Measurements from ENCODE around the gene SH3BP5L. TPM values are rescaled to one million over a fixed set of nuclear protein-coding genes. Genes with fewer than 3 reads are reported as not detected.

The SH3BP5L gene
- total and polyA plus RNA-seq, 2 of the 13 experiments (the other 11 are each of a cell fraction or from before 2014, with no cell fraction given) = 10.3 to 14.9 TPM

DNA sequence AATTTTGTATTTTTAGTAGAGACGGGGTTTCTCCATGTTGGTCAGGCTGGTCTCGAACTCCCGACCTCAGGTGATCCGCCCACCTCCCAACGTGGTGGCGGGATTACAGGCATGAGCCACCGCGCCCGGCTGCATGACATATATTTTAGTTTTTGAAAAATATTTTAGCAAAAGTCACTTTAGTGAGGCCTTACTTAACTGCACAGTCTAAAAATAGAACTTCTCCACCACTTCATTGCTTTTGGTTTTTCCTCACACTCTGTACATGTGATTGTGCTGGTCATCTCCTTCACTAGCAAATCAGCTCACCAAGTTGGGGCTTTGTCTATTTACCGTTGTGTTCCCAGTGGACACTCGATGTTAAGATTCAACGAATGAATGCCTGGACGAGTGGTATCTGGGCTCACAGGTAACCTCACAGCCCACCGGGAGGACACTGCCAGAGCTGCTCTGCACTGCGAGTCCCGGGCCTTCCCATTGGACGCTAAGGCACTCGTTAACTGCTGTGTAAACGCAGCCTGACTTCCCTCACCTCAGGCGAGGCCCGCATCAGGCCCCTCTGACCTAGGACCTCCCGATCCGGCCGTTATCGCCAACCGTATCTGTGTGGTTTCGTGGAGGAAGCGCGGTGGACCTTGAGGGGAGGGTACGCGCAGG is 47.2 kb upstream of the SH3BP5L start (continued):
- TF ChIP-seq, protein P1, sequence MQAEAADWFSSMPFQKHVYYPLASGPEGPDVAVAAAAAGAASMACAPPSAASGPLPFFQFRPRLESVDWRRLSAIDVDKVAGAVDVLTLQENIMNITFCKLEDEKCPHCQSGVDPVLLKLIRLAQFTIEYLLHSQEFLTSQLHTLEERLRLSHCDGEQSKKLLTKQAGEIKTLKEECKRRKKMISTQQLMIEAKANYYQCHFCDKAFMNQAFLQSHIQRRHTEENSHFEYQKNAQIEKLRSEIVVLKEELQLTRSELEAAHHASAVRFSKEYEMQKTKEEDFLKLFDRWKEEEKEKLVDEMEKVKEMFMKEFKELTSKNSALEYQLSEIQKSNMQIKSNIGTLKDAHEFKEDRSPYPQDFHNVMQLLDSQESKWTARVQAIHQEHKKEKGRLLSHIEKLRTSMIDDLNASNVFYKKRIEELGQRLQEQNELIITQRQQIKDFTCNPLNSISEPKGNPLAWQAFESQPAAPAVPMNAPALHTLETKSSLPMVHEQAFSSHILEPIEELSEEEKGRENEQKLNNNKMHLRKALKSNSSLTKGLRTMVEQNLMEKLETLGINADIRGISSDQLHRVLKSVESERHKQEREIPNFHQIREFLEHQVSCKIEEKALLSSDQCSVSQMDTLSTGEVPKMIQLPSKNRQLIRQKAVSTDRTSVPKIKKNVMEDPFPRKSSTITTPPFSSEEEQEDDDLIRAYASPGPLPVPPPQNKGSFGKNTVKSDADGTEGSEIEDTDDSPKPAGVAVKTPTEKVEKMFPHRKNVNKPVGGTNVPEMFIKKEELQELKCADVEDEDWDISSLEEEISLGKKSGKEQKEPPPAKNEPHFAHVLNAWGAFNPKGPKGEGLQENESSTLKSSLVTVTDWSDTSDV (CRISPR knock-in tag; IDR thresholded peaks at IDR 0.05) = no peak
- TF ChIP-seq NR2F1 (CRISPR knock-in tag; IDR thresholded peaks at IDR 0.05) (no peak), ELF3 (CRISPR knock-in tag; IDR thresholded peaks at IDR 0.05) (no peak), AKAP8 (CRISPR knock-in tag; IDR thresholded peaks at IDR 0.05) (no peak), NPAS2 (CRISPR knock-in tag; IDR thresholded peaks at IDR 0.05; ENCODE audit: borderline replicate concordance) (no peak), AGO2 (optimal IDR thresholded peaks at IDR 0.05; ENCODE audit: low read depth, low read length) (no peak), ZMYM3 (CRISPR knock-in tag; IDR thresholded peaks at IDR 0.05) (0 out of 2 replicates have a peak, but pooled peaks have one; percentile 26), MAFK (conservative IDR thresholded peaks at IDR 0.05 in 1 of 2, IDR thresholded peaks at IDR 0.05 in 1 of 2; ENCODE audit: low read length in 2 of 2) (no peak), FOXA1 (IDR thresholded peaks at IDR 0.05) (no peak), FOXA1 (CRISPR knock-in tag; IDR thresholded peaks at IDR 0.05) (peak; percentile 79), PHB2 (IDR thresholded peaks at IDR 0.05; ENCODE audit: partially characterized antibody) (no peak), ZNF746 (CRISPR knock-in tag; IDR thresholded peaks at IDR 0.05) (no peak), ZKSCAN5 (CRISPR knock-in tag; IDR thresholded peaks at IDR 0.05) (no peak; the same call in 1 of the 2 replicates), GPN1 (CRISPR knock-in tag; IDR thresholded peaks at IDR 0.05; ENCODE audit: borderline replicate concordance) (no peak), REXO4 (CRISPR knock-in tag; IDR thresholded peaks at IDR 0.05; ENCODE audit: borderline replicate concordance) (no peak), ZNF331 (CRISPR knock-in tag; IDR thresholded peaks at IDR 0.05) (no peak)
- TF ChIP-seq, protein P2, sequence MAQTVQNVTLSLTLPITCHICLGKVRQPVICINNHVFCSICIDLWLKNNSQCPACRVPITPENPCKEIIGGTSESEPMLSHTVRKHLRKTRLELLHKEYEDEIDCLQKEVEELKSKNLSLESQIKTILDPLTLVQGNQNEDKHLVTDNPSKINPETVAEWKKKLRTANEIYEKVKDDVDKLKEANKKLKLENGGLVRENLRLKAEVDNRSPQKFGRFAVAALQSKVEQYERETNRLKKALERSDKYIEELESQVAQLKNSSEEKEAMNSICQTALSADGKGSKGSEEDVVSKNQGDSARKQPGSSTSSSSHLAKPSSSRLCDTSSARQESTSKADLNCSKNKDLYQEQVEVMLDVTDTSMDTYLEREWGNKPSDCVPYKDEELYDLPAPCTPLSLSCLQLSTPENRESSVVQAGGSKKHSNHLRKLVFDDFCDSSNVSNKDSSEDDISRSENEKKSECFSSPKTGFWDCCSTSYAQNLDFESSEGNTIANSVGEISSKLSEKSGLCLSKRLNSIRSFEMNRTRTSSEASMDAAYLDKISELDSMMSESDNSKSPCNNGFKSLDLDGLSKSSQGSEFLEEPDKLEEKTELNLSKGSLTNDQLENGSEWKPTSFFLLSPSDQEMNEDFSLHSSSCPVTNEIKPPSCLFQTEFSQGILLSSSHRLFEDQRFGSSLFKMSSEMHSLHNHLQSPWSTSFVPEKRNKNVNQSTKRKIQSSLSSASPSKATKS (CRISPR knock-in tag; IDR thresholded peaks at IDR 0.05) = no peak
- TF ChIP-seq, protein P3, sequence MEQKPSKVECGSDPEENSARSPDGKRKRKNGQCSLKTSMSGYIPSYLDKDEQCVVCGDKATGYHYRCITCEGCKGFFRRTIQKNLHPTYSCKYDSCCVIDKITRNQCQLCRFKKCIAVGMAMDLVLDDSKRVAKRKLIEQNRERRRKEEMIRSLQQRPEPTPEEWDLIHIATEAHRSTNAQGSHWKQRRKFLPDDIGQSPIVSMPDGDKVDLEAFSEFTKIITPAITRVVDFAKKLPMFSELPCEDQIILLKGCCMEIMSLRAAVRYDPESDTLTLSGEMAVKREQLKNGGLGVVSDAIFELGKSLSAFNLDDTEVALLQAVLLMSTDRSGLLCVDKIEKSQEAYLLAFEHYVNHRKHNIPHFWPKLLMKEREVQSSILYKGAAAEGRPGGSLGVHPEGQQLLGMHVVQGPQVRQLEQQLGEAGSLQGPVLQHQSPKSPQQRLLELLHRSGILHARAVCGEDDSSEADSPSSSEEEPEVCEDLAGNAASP (CRISPR knock-in tag; IDR thresholded peaks at IDR 0.05; ENCODE audit: borderline replicate concordance) = no peak
- TF ChIP-seq, protein P4, sequence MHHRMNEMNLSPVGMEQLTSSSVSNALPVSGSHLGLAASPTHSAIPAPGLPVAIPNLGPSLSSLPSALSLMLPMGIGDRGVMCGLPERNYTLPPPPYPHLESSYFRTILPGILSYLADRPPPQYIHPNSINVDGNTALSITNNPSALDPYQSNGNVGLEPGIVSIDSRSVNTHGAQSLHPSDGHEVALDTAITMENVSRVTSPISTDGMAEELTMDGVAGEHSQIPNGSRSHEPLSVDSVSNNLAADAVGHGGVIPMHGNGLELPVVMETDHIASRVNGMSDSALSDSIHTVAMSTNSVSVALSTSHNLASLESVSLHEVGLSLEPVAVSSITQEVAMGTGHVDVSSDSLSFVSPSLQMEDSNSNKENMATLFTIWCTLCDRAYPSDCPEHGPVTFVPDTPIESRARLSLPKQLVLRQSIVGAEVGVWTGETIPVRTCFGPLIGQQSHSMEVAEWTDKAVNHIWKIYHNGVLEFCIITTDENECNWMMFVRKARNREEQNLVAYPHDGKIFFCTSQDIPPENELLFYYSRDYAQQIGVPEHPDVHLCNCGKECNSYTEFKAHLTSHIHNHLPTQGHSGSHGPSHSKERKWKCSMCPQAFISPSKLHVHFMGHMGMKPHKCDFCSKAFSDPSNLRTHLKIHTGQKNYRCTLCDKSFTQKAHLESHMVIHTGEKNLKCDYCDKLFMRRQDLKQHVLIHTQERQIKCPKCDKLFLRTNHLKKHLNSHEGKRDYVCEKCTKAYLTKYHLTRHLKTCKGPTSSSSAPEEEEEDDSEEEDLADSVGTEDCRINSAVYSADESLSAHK (CRISPR knock-in tag; IDR thresholded peaks at IDR 0.05; ENCODE audit: borderline replicate concordance) = no peak
- TF ChIP-seq, protein P5, sequence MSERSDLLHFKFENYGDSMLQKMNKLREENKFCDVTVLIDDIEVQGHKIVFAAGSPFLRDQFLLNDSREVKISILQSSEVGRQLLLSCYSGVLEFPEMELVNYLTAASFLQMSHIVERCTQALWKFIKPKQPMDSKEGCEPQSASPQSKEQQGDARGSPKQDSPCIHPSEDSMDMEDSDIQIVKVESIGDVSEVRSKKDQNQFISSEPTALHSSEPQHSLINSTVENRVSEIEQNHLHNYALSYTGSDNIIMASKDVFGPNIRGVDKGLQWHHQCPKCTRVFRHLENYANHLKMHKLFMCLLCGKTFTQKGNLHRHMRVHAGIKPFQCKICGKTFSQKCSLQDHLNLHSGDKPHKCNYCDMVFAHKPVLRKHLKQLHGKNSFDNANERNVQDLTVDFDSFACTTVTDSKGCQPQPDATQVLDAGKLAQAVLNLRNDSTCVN (CRISPR knock-in tag; IDR thresholded peaks at IDR 0.05; ENCODE audit: borderline replicate concordance) = no peak
